Measurements from ENCODE around the gene SNRNP70.

The SNRNP70 gene

DNA sequence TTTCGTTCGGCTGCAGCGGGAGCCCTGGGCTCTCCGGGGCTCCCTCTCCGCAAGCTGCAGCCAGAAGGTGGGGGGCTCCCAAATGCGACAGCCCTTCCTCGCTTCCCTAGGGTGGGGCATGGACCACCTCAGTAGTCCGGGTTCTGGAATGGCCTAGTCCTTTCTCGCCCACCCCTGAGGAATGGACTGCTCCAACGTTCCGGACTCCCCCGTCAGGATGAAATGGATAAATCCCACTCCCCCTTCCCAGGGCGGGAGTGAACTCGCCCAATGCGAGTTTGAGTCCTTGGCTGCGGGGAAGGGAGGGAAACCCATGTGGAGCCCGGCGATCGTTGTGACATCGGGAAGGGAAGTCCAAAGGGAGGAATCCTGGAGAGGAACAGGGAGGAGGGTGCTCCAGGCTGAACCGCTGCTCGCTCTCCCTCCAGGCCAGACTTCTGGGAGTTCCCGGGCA lies 64.4 kb downstream of the SNRNP70 start:
- DNase-seq: no peak

DNA sequence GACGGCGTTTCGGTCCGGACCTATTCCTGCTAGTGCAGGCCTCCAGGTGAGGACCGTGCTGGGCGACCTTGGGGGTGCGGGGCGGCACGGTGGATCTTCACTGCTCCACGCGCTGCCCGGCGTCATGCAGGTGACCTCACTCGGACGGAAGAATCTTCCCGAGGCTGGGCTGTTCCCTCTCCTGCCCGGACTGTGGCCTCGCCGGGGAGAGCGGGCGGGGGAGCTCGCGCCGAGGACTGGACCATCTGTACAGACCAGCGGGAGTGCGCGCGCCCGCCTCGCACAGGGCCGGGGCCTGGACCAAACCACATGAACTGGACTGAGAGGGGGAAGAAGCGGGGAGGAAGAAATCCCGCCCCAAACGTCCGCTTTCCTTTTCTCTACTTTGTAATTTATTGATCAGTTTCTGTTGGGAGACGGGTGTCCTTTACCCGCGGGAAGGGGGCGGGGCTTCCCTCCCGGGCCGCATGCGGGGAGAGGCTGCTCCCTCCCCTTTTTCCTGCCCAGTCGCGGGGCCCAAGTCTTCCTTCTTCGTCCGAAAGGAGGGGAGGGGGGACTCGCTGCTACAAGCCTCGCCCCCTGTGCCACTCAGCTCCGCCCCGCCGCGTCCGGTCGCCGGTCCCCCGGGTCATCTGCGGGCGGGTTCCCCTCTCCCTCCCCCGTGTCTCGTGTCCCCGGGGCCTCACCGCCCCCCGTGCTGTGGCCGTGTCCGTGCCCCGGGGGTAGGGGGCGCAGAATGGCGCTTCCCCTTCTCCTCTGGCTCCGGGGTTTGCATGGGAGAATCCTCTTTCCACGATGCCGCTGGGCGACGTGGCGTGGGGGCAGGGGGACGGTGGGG lies 65.1 kb downstream of the SNRNP70 start:
- peak; percentile 44 for DNase-seq

DNA sequence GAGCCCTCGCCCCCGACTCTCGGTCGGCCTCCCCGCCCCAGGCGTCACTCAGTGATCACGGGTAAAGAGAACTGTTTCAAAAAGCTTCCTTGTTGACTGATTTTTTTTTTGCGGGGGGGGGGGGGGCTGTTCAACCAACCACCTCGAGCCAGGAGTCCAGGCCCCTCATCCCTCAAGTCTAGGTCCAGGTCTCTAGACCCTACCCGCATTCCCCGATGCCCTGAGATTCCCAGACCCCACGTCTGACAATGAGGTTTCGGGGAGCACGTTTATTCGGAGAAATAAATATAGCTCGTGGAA lies 65.6 kb downstream of the SNRNP70 start:
- DNase-seq: no peak

DNA sequence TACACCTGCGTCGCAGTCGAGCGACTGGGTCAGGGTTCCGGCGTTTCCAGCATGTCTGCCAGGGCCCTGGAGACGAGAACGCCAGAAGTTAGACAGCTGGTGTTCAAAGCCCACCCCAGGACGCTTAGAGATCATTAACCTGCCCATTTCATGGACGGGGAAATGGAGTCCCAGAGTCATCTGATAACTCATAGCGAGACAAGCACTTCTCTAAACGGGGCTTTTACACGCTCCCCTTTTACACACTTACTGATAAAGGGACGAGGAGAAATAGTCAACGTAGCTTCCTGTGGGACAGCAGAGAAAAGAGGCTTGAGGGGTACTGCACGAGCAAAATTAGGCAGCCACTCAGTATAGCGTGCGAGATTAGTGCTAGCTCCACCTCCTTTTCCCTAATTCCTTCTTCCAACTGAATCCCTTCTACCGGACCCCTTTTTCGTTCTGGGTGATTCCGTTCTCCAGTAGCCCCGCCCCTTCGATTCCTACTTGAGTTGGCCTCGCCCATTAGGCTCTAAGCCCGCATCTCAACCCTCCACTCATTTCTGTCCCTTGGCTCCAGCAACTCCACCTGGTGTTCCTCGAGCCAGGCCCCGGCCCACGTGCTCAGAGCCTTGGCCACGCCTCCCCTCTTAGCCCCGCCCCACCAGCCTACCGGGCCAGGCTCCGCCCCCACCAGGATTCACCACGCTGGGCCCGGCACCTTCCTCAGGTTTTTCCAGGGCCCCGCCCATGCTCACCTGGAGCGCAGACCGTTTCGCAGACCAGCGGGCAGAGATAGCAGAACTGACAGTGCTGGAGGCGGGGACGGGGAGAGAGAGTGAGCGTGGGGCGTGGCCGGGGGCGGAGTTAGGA lies 66.2 kb downstream of the SNRNP70 start:
- peak; percentile 11 for DNase-seq

DNA sequence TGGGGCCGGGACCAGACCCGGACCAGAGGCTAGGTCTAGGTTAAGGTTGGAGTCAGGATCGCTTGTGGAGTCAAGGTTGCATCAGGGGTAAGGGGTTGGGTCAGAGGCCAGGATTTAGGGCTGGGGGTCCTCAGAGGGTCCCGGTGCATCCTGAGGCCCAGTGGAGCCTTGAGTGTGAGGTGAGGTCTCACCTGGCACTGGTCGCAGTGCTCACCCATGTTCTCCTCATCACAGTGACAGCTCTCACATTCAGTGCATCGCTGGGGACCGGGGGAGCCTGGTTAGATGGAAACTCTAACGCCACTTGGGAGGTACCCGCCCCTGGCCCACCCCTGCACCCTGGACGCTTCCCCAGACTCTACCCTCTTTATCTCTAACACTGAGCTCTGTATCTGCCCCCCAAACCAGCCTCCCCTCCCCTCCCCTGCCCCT lies 66.9 kb downstream of the SNRNP70 start:
- no peak for DNase-seq

DNA sequence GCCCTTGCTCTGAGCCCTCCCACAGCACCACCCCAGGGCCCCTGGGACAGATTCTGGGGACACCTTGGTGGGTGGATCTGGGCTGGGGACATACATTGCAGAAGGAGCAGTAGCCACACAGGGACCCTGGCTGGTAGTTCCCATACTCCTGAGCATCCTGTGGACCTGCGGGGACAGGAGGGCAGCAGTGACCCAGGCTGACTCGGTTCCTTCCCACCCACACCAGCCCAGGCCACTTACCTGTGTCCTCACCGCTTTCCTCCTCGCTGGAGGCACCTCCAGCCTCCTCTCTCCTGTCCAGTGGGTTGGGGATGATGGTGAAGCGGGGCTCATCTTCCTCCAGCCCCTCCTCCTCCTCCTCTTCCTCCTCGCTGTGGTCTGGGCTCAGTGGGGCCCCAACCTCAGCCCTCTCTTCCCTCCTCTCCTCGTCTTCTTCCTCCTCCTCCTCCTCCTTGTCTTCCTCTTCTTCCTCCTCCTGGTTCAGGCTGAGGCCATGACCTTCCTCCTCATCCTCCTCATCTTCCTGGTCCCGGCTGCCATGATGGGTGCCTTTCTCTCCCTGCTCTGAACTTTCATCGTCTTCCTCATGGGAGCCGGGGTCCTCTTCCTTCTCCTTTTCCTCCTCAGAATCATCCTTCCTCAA lies 68.0 kb downstream of the SNRNP70 start:
- DNase-seq: no peak

DNA sequence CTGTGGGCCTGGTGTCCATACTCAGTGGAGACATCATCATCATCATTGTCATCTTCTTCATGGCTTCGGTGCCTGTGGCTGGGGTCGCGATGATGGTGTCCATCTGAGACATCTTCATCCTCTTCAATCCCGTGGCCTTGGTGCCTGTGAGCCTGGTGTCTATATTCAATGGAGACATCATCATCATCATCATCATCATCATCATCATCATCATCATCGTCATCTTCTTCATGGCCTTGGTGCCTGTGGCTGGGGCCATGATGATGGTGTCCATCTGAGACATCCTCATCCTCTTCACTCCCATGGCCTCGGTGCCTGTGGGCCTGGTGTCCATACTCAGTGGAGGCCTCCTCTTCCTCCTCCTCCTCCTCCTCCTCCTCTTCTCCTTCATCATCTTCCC lies 69.0 kb downstream of the SNRNP70 start:
- DNase-seq: no peak

DNA sequence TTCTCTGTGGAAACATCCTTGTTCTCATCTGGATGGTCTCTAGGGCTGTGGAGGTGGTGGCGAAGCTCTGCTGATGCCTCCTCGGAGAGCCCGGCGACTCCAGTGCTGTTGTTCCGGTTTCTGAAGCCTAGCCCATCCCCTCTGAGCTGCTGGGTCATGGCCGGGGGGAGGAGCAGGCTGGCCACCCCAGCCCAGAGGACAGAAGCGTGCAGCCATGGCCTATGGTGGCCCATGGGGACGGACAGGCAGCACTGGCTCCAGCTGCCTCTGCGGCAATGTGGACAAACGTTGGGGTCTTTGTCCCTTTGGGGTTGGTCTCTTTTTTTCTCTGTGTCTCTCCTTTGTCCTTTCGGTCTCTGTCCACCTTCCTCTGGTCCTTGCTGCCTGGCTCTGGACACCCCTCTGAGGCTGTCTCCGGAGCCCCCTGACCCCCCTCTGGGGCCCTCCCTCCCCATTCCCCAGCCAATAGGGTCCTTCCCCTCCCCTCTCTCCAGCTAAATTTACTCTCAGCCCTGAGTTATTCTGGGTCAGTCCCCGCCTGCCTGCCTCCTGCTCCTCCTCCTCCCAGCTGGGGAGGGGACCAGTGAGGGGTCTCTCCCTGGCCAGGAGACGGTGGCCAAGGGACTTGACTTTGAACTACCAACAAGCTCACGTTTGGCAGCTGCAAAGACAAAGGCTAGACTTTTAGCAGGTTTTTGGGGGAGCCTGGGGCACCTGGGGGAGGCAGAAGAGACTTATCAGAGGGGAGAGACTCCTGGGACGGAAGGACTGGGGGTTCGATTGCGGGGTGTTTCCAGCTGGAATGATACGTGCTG lies 70.0 kb downstream of the SNRNP70 start, which contains the start of gene HRC:
Gene HRC (minus strand): TSS at position 392 of the 815 bp plus-strand sequence. CDS start 159 bp downstream, at position 233.
- no peak for DNase-seq

DNA sequence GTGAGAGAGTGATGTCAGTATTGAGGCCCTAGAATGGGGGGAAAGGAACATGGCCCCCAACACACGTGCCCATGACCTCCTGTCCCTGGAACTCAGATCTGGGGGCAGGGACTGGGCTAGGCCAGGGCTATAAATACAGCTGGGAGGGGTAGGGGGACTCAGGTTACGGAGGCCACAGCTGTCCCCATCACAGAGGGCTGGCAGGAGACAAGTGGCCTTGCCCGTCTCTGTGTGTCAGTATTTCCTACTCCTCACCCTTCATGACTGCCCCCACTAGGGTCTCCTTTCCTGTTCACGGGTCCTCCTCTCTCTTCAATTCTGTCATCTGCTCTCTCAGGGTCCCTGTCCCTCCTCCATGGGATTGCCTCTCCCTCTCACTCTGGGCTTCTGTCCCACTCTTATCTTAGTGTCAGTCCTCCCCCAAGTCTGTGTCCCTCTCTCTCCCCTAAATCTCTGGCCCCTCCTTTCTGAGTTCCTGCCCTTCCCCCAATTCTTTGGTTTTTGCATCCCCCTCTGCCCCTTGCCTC lies 70.6 kb downstream of the SNRNP70 start:
- DNase-seq: no peak

DNA sequence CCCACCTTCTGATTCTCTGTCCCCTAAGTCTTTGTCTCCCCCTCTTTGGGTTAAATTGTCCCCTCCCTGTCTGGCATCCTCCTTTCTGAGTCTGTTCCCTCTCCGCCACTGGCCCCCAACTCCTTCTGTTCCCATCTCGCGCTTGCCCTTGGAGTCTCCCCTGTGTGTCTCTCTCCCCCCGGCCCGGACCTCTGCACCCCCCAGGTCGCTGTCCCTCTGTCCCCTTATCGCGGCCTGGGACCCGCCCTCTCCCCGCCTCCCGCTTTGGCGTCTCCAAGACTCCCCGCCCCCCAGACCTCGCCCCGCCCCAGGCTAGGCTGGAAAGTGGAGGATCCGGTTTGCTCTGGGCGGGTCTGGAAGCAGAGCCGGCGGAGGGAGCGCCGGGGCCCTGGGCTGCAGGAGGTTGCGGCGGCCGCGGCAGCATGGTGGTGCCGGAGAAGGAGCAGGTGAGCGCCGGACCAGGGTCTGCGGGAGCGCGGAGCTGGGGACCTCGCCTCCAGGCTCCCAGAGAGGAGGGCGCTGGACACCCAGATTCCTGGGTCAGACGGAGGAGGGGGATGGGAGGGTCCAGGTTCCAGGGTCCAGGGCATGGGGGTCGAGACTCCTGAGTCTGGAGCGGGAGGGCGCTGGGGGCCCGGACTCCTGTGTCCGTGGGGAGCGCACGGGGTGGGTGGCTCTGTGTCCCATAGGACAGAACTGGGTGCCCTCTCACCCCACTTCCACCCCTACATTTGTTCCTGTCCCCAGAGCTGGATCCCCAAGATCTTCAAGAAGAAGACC lies 72.4 kb downstream of the SNRNP70 start, which contains the start of gene TRPM4:
Gene TRPM4 (plus strand): TSS at position 348 of the 780 bp plus-strand sequence. CDS start 75 bp downstream, at position 423.
- peak; percentile 13 for DNase-seq

Measured in CD4-positive, alpha-beta T cell treated with Interferon gamma for 1 hour (primary cell).